WTC11 (cell line): ENCODE results near the gene CDK5RAP2. TPM values are rescaled to one million over a fixed set of nuclear protein-coding genes. Genes with fewer than 3 reads are reported as not detected.

Source experiments
- ATAC-seq: fragments of 200-7000 bp; cut with Tn5 transposase; 2 replicates; pipeline ENCODE4 v1.10.0; 2021; ENCODE audit warnings: mild to moderate bottlenecking, moderate library complexity
- CTCF ChIA-PET: fragments of 300-600 bp; sonication (Branson Sonifier 250); formaldehyde crosslinking; loops from one replicate; lab custom pipeline; 2021; ENCODE audit warnings: antibody characterized with exemption; lab: Charles Lee
- POLR2A ChIA-PET: fragments of 350-600 bp; sonication (Branson Sonifier 250); formaldehyde crosslinking; loops from one replicate; lab custom pipeline; 2021; ENCODE audit warnings: antibody characterized with exemption; lab: Charles Lee
- DNase-seq: peaks from one replicate; pipeline ENCODE4 v3.0.0; 2021; ENCODE audit warnings: low spot score
- H3K27ac Mint-ChIP-seq: 2 replicates; pipeline ENCODE4 v1.8.0; 2021; ENCODE audit warnings: mixed read lengths
- H3K27me3 Mint-ChIP-seq: 2 replicates; pipeline ENCODE4 v1.8.0; 2021; ENCODE audit warnings: low read depth, mild to moderate bottlenecking, moderate library complexity, mixed read lengths
- H3K36me3 Mint-ChIP-seq: 2 replicates; pipeline ENCODE4 v1.8.0; 2021; ENCODE audit warnings: mixed read lengths
- H3K4me1 Mint-ChIP-seq: 2 replicates; pipeline ENCODE4 v1.8.0; 2022; ENCODE audit warnings: mixed read lengths
- H3K4me3 Mint-ChIP-seq: 2 replicates; pipeline ENCODE4 v1.8.0; 2021; ENCODE audit warnings: mild to moderate bottlenecking, moderate library complexity, mixed read lengths
- H3K9me3 Mint-ChIP-seq: 2 replicates; pipeline ENCODE4 v1.8.0; 2021; ENCODE audit warnings: mixed read lengths
- AFF4 ChIP-seq: sonication (generic); formaldehyde crosslinking; IDR thresholded peaks from 2 replicates; pipeline ENCODE4 v1.8.1; 2023; ENCODE audit warnings: mild to moderate bottlenecking, missing genetic modification reagents, borderline replicate concordance
- AR ChIP-seq: fragments of 250-450 bp; sonication (Bioruptor Pico); IDR thresholded peaks from 2 replicates; pipeline ENCODE4 v1.9.0; 2021; ENCODE audit warnings: mild to moderate bottlenecking
- ATF1 ChIP-seq: sonication (generic); formaldehyde crosslinking; IDR thresholded peaks from 2 replicates; pipeline ENCODE4 v1.8.1; 2023; ENCODE audit warnings: mild to moderate bottlenecking, moderate library complexity, missing genetic modification reagents
- ATF2 ChIP-seq: sonication (generic); formaldehyde crosslinking; IDR thresholded peaks from 2 replicates; pipeline ENCODE4 v1.8.1; 2022; ENCODE audit warnings: low read depth, missing genetic modification reagents, borderline replicate concordance
- CBFB ChIP-seq: sonication (generic); formaldehyde crosslinking; IDR thresholded peaks from 2 replicates; pipeline ENCODE4 v1.8.1; 2022; ENCODE audit warnings: mild to moderate bottlenecking, low read depth, missing genetic modification reagents
- E2F4 ChIP-seq: sonication (generic); formaldehyde crosslinking; IDR thresholded peaks from 2 replicates; pipeline ENCODE4 v1.8.1; 2022; ENCODE audit warnings: low read depth, mild to moderate bottlenecking, moderate library complexity, missing genetic modification reagents, borderline replicate concordance
- FOXK1 ChIP-seq: sonication (generic); formaldehyde crosslinking; IDR thresholded peaks from 2 replicates; pipeline ENCODE4 v1.8.0; 2022; ENCODE audit warnings: mild to moderate bottlenecking, moderate library complexity, missing genetic modification reagents
- HMGA2 ChIP-seq: fragments of 250-450 bp; sonication (Bioruptor Pico); IDR thresholded peaks from 2 replicates; pipeline ENCODE4 v1.4.0; 2021; ENCODE audit warnings: mild to moderate bottlenecking, moderate library complexity
- HMGXB4 ChIP-seq: sonication (generic); formaldehyde crosslinking; IDR thresholded peaks from 2 replicates; pipeline ENCODE4 v1.8.1; 2023; ENCODE audit warnings: mild to moderate bottlenecking, moderate library complexity, missing genetic modification reagents
- KAT7 ChIP-seq: sonication (generic); formaldehyde crosslinking; IDR thresholded peaks from 2 replicates; pipeline ENCODE4 v1.8.1; 2023; ENCODE audit warnings: missing genetic modification reagents, mild to moderate bottlenecking, borderline replicate concordance
- MXD4 ChIP-seq: fragments of 250-450 bp; sonication (Bioruptor Pico); IDR thresholded peaks from 2 replicates; pipeline ENCODE4 v1.8.0; 2021; ENCODE audit warnings: mild to moderate bottlenecking, moderate library complexity, borderline replicate concordance
- MYBL2 ChIP-seq: sonication (generic); formaldehyde crosslinking; IDR thresholded peaks from 2 replicates; pipeline ENCODE4 v1.8.1; 2023; ENCODE audit warnings: mild to moderate bottlenecking, moderate library complexity, missing genetic modification reagents
- NFE2L1 ChIP-seq: sonication (generic); formaldehyde crosslinking; IDR thresholded peaks from 2 replicates; pipeline ENCODE4 v1.8.1; 2023; ENCODE audit warnings: missing genetic modification reagents
- NFYB ChIP-seq: sonication (generic); formaldehyde crosslinking; conservative IDR thresholded peaks from 2 replicates; pipeline ENCODE4 v1.8.0; 2022; ENCODE audit warnings: low read depth, missing genetic modification reagents
- RELA ChIP-seq: sonication (generic); formaldehyde crosslinking; IDR thresholded peaks from 2 replicates; pipeline ENCODE4 v1.8.1; 2022; ENCODE audit warnings: missing genetic modification reagents, mild to moderate bottlenecking, borderline replicate concordance
- RORB ChIP-seq: fragments of 250-450 bp; sonication (Bioruptor Pico); IDR thresholded peaks from 2 replicates; pipeline ENCODE4 v1.9.0; 2021; ENCODE audit warnings: mild to moderate bottlenecking
- USF2 ChIP-seq: sonication (generic); formaldehyde crosslinking; IDR thresholded peaks from 2 replicates; pipeline ENCODE4 v1.8.1; 2023; ENCODE audit warnings: mild to moderate bottlenecking, missing genetic modification reagents, moderate library complexity
- ZNF396 ChIP-seq: fragments of 250-450 bp; sonication (Bioruptor Pico); IDR thresholded peaks from 2 replicates; pipeline ENCODE4 v1.8.0; 2021; ENCODE audit warnings: mild to moderate bottlenecking, moderate library complexity, borderline replicate concordance
- total RNA-seq: library from RNA; stranded (reverse); gene quantifications from 3 replicates; pipeline ENCODE4 v1.2.3, GENCODE V29; 2021

Gene CDK5RAP2
- total RNA-seq, 1 experiment from 2014 or later: 48.3 TPM

- TF ChIP-seq ZNF396 (CRISPR knock-in tag) (no peak), AFF4 (CRISPR knock-in tag) (no peak), ATF1 (no peak), RELA (no peak), HMGA2 (CRISPR knock-in tag) (no peak), MYBL2 (CRISPR knock-in tag) (no peak), NFYB (CRISPR knock-in tag) (no peak), ATF2 (no peak)
Measured at GRCh38 chr9:120433701-120434100, 146.3 kb downstream of the CDK5RAP2 start (continued).

GRCh38 chr9:120432600-120432999, 147.4 kb downstream of the CDK5RAP2 start:
- POLR2A ChIA-PET: no interaction called here

GRCh38 chr9:120431268-120431667, 148.7 kb downstream of the CDK5RAP2 start:
- Mint-ChIP-seq H3K9me3 (0 out of 2 replicates have a peak, but pooled peaks cover 3% of the 10 kb centered on the region), H3K4me3 (no peak overlapping the region), H3K27ac (no peak overlapping the region), H3K27me3 (no peaks in the 10 kb centered on the region), H3K36me3 (peaks cover 19% of the 10 kb centered on the region), H3K4me1 (peaks cover 17% of the 10 kb centered on the region)
- DNase-seq (no peak), ATAC-seq (no peak)
- CTCF ChIA-PET: no interaction called here
- POLR2A ChIA-PET: no interaction called here
- TF ChIP-seq HMGA2 (CRISPR knock-in tag) (no peak), MXD4 (no peak), FOXK1 (CRISPR knock-in tag) (no peak), HMGXB4 (CRISPR knock-in tag) (no peak), KAT7 (no peak), RELA (no peak)

More at GRCh38 chr9:120432600-120432999, 147.4 kb downstream of the CDK5RAP2 start:
- 0 out of 2 replicates have a peak, but pooled peaks cover 3% of the 10 kb centered on the region for H3K9me3 Mint-ChIP-seq
- no peak overlapping the region for H3K4me3 Mint-ChIP-seq
- ATAC-seq (no peak), DNase-seq (no peak)
- H3K36me3 Mint-ChIP-seq: peaks cover 23% of the 10 kb centered on the region
- peaks cover 4% of the 10 kb centered on the region; the same call in 1 of the 2 replicates for H3K4me1 Mint-ChIP-seq
- no peak overlapping the region for H3K27ac Mint-ChIP-seq
- CTCF ChIA-PET: no interaction called here
- no peaks in the 10 kb centered on the region for H3K27me3 Mint-ChIP-seq
- no peak for TF ChIP-seq CBFB (CRISPR knock-in tag)
- no peak for TF ChIP-seq NFE2L1 (CRISPR knock-in tag)

GRCh38 chr9:120424248-120424647, 155.7 kb downstream of the CDK5RAP2 start:
- no peak for DNase-seq
- ChIA-PET CTCF (interaction anchor here (0.6 to 2.3 kb wide), 2 partner anchors 14 to 53 kb away, joined by 3 to 8 read pairs; no protein-coding TSS in a partner anchor), POLR2A (interaction anchor here (0.6 kb wide), 2 partner anchors 107 to 135 kb away, joined by 4 to 6 read pairs; no protein-coding TSS in a partner anchor)
- Mint-ChIP-seq H3K4me3 (no peak overlapping the region), H3K4me1 (peaks cover 31% of the 10 kb centered on the region), H3K36me3 (peaks cover 5% of the 10 kb centered on the region; the same call in 1 of the 2 replicates), H3K27me3 (no peaks in the 10 kb centered on the region), H3K27ac (no peak overlapping the region), H3K9me3 (no peaks in the 10 kb centered on the region)
- TF ChIP-seq MXD4 (no peak), E2F4 (CRISPR knock-in tag) (no peak), USF2 (CRISPR knock-in tag) (no peak), CBFB (CRISPR knock-in tag) (no peak), RELA (no peak), AR (no peak), RORB (CRISPR knock-in tag) (no peak)
- ATAC-seq: no peak
